H9 (cell line): ENCODE data around the gene KCNIP4. TPM values are rescaled to one million over a fixed set of nuclear protein-coding genes. Genes with fewer than 3 reads are reported as not detected.

Source experiments
- DNase-seq: peaks from one replicate; pipeline ENCODE4 v3.0.0-alpha.2; 2017
- H2AFZ ChIP-seq: one replicate; pipeline ENCODE4 v1.6.1; 2013; ENCODE audit warnings: mild to moderate bottlenecking, low read length, control low read depth, moderate library complexity
- H2AK5ac ChIP-seq: 2 replicates; pipeline ENCODE4 v1.6.1; 2013; ENCODE audit warnings: low read length, control low read depth, mixed read lengths; ENCODE audit not compliant: insufficient read length
- H2BK120ac ChIP-seq: one replicate; pipeline ENCODE4 v1.6.1; 2013; ENCODE audit warnings: low read depth, mild to moderate bottlenecking, low read length, control low read depth, inconsistent platforms; ENCODE audit not compliant: poor library complexity, severe bottlenecking
- H2BK12ac ChIP-seq: 2 replicates; pipeline ENCODE4 v1.6.1; 2013; ENCODE audit warnings: low read length, control low read depth, mixed read lengths, low read depth; ENCODE audit not compliant: insufficient read length
- H2BK15ac ChIP-seq: 2 replicates; pipeline ENCODE4 v1.6.1; 2013; ENCODE audit warnings: low read depth, low read length, control low read depth
- H2BK20ac ChIP-seq: one replicate; pipeline ENCODE4 v1.6.1; 2013; ENCODE audit warnings: low read depth, mild to moderate bottlenecking, low read length, control low read depth, inconsistent platforms; ENCODE audit not compliant: poor library complexity, severe bottlenecking
- H2BK5ac ChIP-seq: 2 replicates; pipeline ENCODE4 v1.6.1; 2013; ENCODE audit warnings: low read length, control low read depth, mixed read lengths; ENCODE audit not compliant: insufficient read length
- H3K14ac ChIP-seq: 2 replicates; pipeline ENCODE4 v1.6.1; 2013; ENCODE audit warnings: low read length, control low read depth; ENCODE audit not compliant: insufficient read depth
- H3K18ac ChIP-seq: 2 replicates; pipeline ENCODE4 v1.6.1; 2013; ENCODE audit warnings: low read depth, mild to moderate bottlenecking, mixed read lengths, low read length, control low read depth; ENCODE audit not compliant: insufficient read length
- H3K23ac ChIP-seq: 2 replicates; pipeline ENCODE4 v1.6.1; 2013; ENCODE audit warnings: low read length, control low read depth, mixed read lengths, low read depth; ENCODE audit not compliant: insufficient read length
- H3K23me2 ChIP-seq: 2 replicates; pipeline ENCODE4 v1.6.1; 2013; ENCODE audit warnings: low read depth, mild to moderate bottlenecking, mixed read lengths, low read length, control low read depth; ENCODE audit not compliant: insufficient read length, poor library complexity, severe bottlenecking
- H3K27ac ChIP-seq: 2 replicates; pipeline ENCODE4 v1.5.1; 2013; ENCODE audit warnings: low read length, control low read depth, mixed read lengths, low read depth; ENCODE audit not compliant: insufficient read length
- H3K27me3 ChIP-seq: 2 replicates; pipeline ENCODE4 v1.6.1; 2013; ENCODE audit warnings: low read length, control low read depth, inconsistent platforms; ENCODE audit not compliant: insufficient read depth
- H3K4ac ChIP-seq: 2 replicates; pipeline ENCODE4 v1.6.1; 2013; ENCODE audit warnings: low read depth, mild to moderate bottlenecking, control low read depth, inconsistent platforms, low read length, moderate library complexity
- H3K4me1 ChIP-seq: 2 replicates; pipeline ENCODE4 v1.6.1; 2013; ENCODE audit warnings: low read length, control low read depth, inconsistent platforms; ENCODE audit not compliant: insufficient read depth
- H3K4me2 ChIP-seq: 2 replicates; pipeline ENCODE4 v1.6.1; 2013; ENCODE audit warnings: low read length, control low read depth, mixed read lengths; ENCODE audit not compliant: insufficient read length, insufficient read depth
- H3K56ac ChIP-seq: 2 replicates; pipeline ENCODE4 v1.6.1; 2013; ENCODE audit warnings: low read depth, mild to moderate bottlenecking, mixed read lengths, low read length, control low read depth; ENCODE audit not compliant: insufficient read length
- H3K79me1 ChIP-seq: 2 replicates; pipeline ENCODE4 v1.6.1; 2013; ENCODE audit warnings: low read depth, mild to moderate bottlenecking, moderate library complexity, low read length, control low read depth, inconsistent platforms; ENCODE audit not compliant: insufficient read depth, poor library complexity, severe bottlenecking
- H3K79me2 ChIP-seq: 2 replicates; pipeline ENCODE4 v1.6.1; 2013; ENCODE audit warnings: low read length, control low read depth, inconsistent platforms; ENCODE audit not compliant: insufficient read depth
- H3K9ac ChIP-seq: 2 replicates; pipeline ENCODE4 v1.6.1; 2013; ENCODE audit warnings: low read length, control low read depth, mixed read lengths; ENCODE audit not compliant: insufficient read length; ENCODE audit errors: extremely low read depth
- H3K9me3 ChIP-seq: one replicate; pipeline ENCODE4 v1.6.1; 2013; ENCODE audit warnings: low read depth, low read length, inconsistent platforms; ENCODE audit not compliant: control insufficient read depth
- H3T11ph ChIP-seq: one replicate; pipeline ENCODE4 v1.6.1; 2013; ENCODE audit warnings: mild to moderate bottlenecking, low read length, control low read depth, inconsistent platforms
- H4K20me1 ChIP-seq: one replicate; pipeline ENCODE4 v1.6.1; 2013; ENCODE audit not compliant: control insufficient read depth, insufficient read length, insufficient read depth
- H4K5ac ChIP-seq: 2 replicates; pipeline ENCODE4 v1.6.1; 2013; ENCODE audit warnings: low read depth, mild to moderate bottlenecking, mixed read lengths, low read length, control low read depth; ENCODE audit not compliant: insufficient read length
- H4K8ac ChIP-seq: replicated peaks from 2 replicates; pipeline ENCODE4 v1.6.1; 2013; ENCODE audit warnings: low read length, control low read depth, mixed read lengths, low read depth; ENCODE audit not compliant: insufficient read length
- H4K91ac ChIP-seq: 2 replicates; pipeline ENCODE4 v1.6.1; 2013; ENCODE audit warnings: low read depth, mild to moderate bottlenecking, moderate library complexity, mixed read lengths, low read length, control low read depth; ENCODE audit not compliant: insufficient read length
- H3K27ac Mint-ChIP-seq, 3 experiments: 2 replicates in 2 of 3; 3 replicates in 1 of 3; pipeline ENCODE4 v1.8.0; 2020 to 2021; ENCODE audit warnings: mixed read lengths in 3 of 3, mild to moderate bottlenecking in 1 of 3, moderate library complexity in 1 of 3
- H3K27me3 Mint-ChIP-seq: 2 replicates; pipeline ENCODE4 v1.8.0; 2021; ENCODE audit warnings: low read depth, mild to moderate bottlenecking, moderate library complexity, mixed read lengths
- H3K36me3 Mint-ChIP-seq, 3 experiments: 2 replicates in 2 of 3; 3 replicates in 1 of 3; pipeline ENCODE4 v1.8.0; 2020 to 2021; ENCODE audit warnings: low read depth in 3 of 3, mixed read lengths in 3 of 3; ENCODE audit not compliant: insufficient read depth in 1 of 3
- H3K4me1 Mint-ChIP-seq, 2 experiments: 2 replicates each; pipeline ENCODE4 v1.8.0; 2020; ENCODE audit warnings: mixed read lengths in 2 of 2
- H3K4me3 Mint-ChIP-seq, 2 experiments: 2 replicates in 1 of 2; 3 replicates in 1 of 2; pipeline ENCODE4 v1.8.0; 2020 to 2021; ENCODE audit warnings: mild to moderate bottlenecking in 2 of 2, mixed read lengths in 2 of 2, moderate library complexity in 1 of 2
- H3K9me3 Mint-ChIP-seq, 2 experiments: 2 replicates in 1 of 2; 3 replicates in 1 of 2; pipeline ENCODE4 v1.8.0; 2020; ENCODE audit warnings: mild to moderate bottlenecking in 2 of 2, mixed read lengths in 2 of 2, moderate library complexity in 1 of 2
- CTCF ChIP-seq: fragments of 200-600 bp; sonication (generic); conservative IDR thresholded peaks from 3 replicates; pipeline ENCODE4 v1.8.0; 2021; ENCODE audit warnings: antibody characterized with exemption, mild to moderate bottlenecking
- total RNA-seq: library from RNA; stranded (reverse); gene quantifications from 2 replicates; pipeline ENCODE4 v1.2.1, GENCODE V29; 2021

KCNIP4 gene
- total RNA-seq, 1 experiment from 2014 or later = not detected

- no peak overlapping the region for H3K4me3 Mint-ChIP-seq
- Histone ChIP-seq H3K23ac (no peak overlapping the region), H2BK20ac (no peak overlapping the region)
These were observed 1003.6 kb downstream of the KCNIP4 start for GRCh38 chr4:20944961-20945360.

More at GRCh38 chr4:20944961-20945360, 1003.6 kb downstream of the KCNIP4 start:
- H2BK120ac ChIP-seq = no peak overlapping the region
- no peak overlapping the region for H3T11ph ChIP-seq
- no peak overlapping the region for H4K8ac ChIP-seq
- H2BK15ac ChIP-seq = no peak overlapping the region
- no peak overlapping the region for H3K27ac Mint-ChIP-seq
- no peak overlapping the region for H2AK5ac ChIP-seq
- no peak for DNase-seq
- H3K27me3 ChIP-seq = no peaks in the 10 kb centered on the region
- H3K4me1 ChIP-seq = no peaks in the 10 kb centered on the region
- H4K20me1 ChIP-seq = no peaks in the 10 kb centered on the region
- H4K5ac ChIP-seq = no peak overlapping the region
- H3K27ac ChIP-seq = no peak overlapping the region
- no peak overlapping the region for H3K56ac ChIP-seq
- H2BK5ac ChIP-seq = no peak overlapping the region
- H3K14ac ChIP-seq = no peak overlapping the region
- H3K27me3 Mint-ChIP-seq = no peaks in the 10 kb centered on the region
- H2BK12ac ChIP-seq = no peak overlapping the region
- H3K4me2 ChIP-seq = no peak overlapping the region
- H4K91ac ChIP-seq = no peak overlapping the region
- no peak overlapping the region for H3K4ac ChIP-seq
- no peaks in the 10 kb centered on the region for H3K79me2 ChIP-seq
- H3K4me1 Mint-ChIP-seq = no peaks in the 10 kb centered on the region
- no peaks in the 10 kb centered on the region for H3K9me3 ChIP-seq
- H3K18ac ChIP-seq = no peak overlapping the region
- no peak overlapping the region for H2AFZ ChIP-seq
- no peak overlapping the region for H3K9ac ChIP-seq
- no peaks in the 10 kb centered on the region; a peak in 1 of 7 replicates for H3K36me3 Mint-ChIP-seq
- no peaks in the 10 kb centered on the region for H3K79me1 ChIP-seq
- TF ChIP-seq CTCF = no peak
- no peaks in the 10 kb centered on the region for H3K9me3 Mint-ChIP-seq
- H3K23me2 ChIP-seq = no peaks in the 10 kb centered on the region
